Measurements from ENCODE around the gene MSRB3.

MSRB3 gene

DNA sequence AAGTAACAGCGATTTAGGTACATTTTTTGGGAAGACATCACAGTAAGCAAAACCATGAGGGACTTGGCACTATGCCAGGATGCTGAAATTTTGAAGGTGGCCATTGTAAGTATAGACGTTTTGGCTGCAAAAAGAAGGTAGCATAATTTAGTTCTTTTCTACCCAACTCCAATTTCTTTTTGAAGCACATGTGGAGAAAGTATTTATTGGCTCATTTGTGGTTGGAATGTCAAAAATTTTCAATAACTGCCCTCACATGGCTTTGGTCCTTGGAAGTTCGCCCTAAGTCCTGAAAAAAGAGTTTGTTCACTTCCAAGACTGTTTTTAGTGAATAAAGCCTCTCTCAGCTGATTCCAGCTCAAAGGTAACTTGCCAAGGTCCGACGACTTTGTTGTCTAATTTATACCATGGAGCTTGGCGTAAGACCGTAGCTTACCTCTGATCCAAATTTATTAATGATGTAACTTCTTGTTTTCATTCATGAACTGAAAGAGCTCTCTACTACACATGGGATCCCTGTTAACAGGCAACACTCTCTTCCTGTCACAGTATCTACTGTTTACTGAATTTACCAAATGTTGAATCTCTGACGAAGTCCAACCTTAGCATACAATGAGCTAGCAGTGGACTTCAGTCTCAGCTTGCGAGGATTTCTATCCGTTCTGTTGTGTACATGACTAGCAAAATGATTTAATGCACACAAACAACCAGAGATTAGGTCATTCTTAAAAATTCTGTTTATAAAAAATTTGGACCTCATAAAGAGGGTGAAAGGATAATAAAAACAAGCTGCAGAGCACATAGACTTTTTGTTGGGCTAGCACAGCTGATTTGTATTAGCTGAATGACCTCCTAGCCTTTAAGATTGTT is 49.0 kb downstream of the MSRB3 start:
- no peak for DNase-seq

DNA sequence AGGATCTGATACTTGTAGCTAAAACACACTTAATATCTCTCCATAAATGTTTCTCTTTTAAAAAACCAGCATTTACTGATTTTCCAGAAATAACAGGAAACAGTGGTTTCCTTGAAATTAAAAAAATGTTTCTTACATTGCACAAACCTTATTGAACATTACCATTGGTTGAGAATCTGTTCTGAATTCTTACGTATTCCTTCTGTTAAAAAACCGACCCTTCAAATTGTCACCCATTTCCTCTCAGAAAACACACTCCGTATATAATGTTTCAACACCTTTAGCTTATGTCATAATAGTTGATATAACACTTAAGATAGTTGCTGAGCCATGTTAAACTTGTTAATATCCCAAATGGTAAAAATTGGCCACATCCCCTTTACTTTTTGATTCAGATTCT is 51.2 kb downstream of the MSRB3 start:
- no peak for DNase-seq

DNA sequence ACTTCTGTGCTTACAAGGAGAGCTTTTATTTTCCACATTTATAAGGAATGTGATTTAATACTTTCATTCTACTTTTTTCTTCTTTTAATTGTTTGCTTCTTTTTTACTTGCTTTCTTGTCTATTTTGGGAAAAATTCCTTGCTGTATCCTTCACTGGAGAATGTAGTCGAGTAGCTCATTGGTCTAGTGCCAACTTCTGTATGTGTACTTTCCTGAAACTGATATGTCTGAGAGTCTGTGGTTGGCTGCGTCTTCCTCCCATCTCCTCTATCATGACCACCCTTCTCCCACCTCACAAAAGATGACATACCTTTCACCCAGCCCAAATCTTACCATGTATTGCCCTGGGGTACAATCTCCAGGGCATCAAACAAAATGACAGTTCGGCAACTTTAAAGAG is 51.8 kb downstream of the MSRB3 start:
- DNase-seq: no peak

DNA sequence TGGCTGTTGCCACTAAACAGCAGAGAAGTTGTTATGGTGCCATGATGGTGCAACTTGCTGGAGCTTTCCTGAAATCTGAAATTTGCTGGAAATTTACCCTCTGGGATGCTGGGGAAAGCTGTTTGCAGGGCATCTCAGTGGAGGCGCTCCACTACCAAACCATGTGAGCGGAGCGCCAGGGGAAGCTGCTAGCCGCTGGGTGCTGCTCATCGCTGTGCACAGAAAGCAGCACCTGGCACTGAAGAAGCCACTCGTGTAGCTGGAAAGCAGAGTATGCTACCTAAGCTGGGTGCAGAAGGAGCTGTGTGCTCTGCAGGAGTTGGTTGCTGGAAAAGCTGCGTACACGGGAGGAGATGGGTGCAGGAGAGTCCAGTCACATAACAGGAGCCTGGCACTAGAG is 53.0 kb downstream of the MSRB3 start:
- DNase-seq: no peak

DNA sequence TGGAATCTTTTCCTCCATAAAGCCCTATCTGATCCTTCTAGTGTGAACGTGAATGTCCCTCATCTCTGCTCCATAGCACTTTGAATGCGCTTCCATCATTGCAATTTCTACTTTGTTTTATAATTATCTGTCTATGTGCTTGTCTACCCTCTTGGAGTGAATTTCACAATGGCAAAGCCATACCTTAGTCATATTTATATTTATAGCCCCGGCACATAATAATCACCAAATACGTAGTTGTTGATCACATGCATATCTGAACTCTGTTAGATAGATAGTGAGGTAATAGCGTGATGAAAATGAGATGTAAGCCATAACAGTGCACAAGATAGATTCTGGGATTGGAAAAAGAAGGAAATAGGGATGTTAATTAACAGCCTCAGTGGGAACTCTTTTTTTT is 55.2 kb downstream of the MSRB3 start:
- no peak for DNase-seq

DNA sequence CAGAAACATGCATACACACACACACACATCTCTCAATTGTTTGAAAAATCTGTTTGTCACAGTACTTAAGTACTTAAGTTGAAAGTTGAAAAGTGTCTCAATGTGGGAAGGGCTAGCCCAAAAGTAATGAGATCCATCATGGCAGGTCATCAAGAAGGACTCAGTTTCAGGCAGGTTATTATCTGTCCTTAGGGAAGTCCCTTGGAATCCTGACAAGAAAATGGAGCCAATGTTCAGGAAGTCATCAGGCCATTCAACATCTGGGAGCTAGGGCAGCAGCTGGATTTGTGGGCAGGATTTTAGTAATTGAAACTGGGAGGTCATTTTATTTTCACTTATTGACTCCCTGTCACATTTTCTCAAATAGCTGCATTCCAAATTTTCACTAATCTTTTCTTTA is 56.0 kb downstream of the MSRB3 start:
- DNase-seq: no peak

DNA sequence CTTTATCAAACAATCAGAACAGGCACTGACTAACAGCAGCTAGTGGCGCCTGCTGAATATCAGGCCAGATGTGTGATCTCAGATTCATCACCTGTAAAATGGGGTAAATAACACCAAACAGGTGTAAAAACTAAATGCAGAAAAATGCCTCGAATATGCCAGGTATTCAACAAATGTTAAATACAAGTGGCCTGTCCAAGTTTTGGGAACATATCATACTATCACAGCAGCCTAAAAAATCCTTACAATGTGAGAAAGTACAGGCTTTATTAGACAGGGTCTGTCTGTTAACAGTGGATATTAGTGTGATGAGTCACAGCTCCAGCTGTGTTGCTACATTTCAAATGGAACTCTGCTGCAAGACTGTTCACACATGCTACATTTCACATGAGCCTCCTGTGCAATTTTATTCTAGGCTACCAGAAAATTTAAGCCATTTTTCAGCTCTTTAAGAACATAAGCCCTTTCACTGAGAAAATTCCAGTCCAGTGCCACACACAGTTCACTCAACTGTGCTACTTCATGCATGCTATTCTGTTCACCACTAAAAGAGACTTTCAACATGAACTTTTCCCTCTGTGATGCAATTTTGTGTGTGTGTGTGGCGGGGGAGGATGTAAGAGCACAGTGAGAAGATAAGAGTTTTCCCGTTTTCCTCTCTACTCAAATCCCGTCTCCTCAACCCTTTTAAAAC is 56.7 kb downstream of the MSRB3 start:
- no peak for DNase-seq

DNA sequence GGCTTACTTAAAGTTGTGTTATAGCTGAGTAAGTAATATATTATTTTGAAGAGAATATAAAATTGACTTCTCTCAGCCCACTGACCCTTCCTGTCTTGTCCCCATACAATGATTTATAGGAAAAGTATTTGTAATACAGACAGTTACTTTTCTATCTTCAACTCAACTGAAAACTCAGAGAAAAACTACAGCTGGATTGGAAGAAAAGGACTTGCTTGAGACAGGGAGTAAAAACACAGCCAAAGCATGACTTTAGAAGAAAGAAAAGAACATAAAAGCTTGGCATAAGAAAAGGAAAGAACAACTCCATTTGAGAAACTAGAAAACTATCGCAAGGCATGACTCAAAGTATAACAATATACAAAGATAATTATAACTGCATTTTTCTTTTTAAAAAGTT is 57.5 kb downstream of the MSRB3 start:
- no peak for DNase-seq

DNA sequence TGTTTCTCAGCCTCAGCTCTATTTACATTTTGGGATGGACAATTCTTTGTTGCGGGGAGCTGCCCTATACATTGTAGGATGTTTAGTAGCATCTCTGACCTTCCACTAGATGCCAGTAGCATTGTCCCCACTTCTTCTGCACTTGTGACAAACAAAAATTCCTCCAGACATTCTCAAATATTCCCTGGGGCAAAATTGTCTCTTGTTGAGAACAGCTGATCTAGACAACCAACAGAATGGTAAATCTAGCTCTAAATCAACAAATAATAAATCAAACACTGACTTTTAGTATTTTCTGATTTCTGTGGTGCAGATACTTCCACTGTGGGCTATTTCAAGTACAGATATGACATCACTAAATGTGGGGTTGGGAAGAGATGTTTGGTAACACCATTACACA is 60.7 kb downstream of the MSRB3 start:
- no peak for DNase-seq

DNA sequence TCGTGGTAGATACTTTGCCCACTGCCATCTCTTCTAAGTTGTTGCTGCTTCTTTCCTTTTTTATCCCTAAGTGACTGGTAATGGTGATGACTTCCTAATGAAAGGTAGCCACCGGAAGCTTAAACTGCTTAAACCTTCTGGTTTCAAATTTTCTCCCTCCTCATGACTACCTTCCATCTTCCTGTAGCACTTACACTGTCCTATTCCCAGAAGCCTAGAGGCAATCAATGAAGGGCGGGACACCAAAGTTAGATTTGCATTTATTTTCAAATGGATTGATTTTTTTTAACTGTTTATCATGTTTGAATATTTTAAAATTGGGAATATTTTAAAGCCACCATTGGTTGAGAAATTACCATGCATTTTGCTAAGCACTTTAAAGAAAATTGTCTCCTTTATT is 64.7 kb downstream of the MSRB3 start:
- no peak for DNase-seq

DNA sequence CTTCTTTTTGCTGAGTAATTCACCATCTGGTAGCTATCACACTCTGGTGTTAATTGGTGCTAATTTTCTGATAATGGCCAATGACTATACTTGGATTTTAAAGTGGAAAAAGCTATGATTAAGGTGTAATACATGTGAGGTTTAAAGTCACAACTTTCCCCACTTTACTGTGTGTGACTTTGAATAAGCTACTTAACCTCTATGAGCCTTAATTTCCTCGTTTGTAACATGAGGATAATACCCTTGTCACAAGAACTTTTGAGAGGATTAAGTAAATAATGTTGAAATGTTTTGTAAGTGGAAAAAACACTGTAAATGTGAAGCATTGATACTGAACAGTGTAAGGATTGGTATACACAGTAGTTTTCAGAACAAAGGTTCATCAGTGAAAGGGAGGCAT is 65.3 kb downstream of the MSRB3 start:
- DNase-seq: no peak

DNA sequence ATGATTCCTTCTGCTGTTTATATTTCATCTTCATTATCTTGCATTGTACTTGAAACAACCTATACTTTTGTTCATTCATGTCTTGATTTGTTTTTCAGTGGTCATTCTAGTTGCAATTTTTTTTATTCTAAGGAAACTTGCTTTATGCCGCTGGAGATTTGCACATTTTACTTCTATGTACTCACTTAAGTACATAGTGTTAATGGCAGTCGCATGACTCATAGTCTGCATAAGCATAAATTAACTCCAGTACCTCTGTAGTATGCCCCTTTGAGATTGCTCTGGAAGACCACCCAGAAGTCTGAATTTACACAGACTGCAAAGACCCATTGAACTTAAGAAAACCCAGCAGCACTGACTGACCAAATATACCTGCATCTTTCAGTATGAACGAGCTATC is 77.0 kb downstream of the MSRB3 start:
- no peak for DNase-seq

DNA sequence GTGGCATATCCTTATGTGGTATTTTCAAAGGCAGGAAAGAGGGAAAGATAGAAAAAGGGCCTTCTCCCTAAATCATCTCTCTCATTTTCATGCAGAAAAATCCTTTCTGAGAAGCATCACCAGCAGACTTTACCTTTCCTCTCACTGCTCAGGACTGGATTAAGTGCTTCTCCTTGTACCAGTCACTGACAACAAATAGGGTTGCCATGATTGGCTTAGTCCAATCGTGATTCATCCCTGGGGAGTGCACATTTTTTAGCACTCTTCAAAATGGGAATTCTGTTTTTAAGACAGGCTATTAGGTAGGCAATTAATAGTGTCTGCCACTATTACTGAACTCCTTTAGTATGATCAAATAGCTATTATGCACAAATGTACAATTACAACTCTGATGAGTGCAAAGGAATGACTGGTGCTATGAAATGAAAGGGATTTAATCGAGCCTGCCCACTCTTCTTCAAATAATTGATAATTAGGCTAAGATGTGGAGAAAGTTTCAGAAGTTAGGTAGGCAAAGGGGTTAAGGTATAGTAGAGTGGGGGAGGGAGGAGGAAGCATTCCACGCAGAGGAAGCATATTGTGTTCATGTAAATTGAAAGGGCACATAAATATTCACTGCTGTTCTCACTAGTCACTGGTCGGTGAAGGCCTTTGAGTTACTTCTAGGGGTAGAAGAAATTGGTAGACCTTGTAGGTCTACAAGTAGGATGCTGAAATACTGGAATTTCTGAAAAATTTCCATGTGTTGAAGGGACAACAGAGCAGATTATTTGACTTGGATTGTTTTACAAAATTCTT is 84.0 kb downstream of the MSRB3 start:
- no peak for DNase-seq

DNA sequence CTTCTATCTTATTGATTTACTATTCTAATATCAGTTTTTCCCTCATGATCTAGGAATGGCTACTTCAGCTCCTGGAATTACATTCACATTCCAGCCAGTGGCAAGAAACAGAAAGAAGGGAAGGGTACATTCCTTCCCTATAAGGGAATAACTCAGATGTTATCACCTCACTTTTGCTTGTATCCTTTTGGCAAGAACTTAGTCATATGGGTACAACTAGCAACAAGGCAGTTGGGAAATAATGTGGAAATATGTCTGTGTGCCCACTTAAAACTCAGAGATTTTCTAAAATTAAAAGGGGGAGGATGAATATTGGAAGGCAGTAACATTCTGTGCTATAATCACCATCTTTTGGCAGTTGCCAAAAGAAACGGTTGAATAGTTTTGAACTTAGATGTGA is 85.6 kb downstream of the MSRB3 start:
- DNase-seq: no peak

DNA sequence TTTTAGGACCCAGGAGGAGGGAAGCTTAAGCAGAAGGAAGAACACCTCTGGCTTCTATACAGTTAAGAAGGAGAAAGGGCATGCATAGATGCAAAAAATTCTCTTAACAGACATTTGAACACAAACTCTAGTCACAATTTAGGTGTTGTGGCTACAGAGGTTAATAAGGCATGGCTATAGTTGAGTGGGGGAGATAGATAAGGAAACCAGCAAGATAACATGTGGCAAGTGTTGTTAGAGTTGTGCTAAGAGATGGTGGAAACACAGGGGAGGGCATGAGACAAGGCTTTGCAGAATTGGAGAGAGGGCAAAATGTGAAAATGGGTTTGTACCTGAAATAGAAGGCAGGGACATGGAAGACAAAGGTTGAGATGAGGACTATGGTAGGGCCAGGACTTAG is 88.9 kb downstream of the MSRB3 start:
- no peak for DNase-seq

DNA sequence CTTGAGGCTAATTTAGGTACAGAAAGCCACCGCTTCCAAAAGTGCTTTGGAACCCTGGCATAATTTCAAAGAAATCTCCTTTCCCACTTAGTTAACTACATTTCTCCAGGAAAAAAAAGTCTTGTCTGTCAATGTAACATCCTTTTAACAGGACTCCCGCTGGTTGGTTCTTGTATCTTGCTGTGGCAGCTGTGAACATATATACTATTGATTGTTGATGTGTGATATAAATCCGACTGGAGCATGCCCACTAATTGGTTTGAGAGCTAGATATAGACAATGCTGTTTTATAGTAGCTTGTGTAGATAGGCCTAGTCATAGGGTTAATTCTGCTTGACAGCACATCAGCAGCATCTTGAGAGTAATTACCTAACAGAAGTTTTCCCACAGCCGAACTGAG is 89.6 kb downstream of the MSRB3 start:
- DNase-seq: no peak

DNA sequence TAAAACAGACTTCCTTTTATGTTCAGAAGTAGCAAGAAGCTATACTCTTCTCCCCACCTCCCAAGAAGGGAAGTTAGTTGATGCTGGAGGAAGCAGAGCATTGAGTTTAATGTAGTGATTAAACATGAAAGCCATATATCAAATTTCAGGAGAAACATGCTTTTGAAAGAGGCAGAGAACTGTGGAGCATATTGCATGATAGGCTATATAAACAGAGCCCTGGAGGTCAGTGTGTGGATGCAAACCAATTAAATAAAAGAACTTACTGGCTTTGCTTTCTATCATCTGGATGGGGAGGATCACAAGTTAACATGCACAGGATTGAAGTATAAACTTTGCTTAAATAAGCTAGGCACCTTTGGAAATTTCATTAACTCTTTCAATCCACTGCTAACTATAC is 94.1 kb downstream of the MSRB3 start:
- DNase-seq: no peak

DNA sequence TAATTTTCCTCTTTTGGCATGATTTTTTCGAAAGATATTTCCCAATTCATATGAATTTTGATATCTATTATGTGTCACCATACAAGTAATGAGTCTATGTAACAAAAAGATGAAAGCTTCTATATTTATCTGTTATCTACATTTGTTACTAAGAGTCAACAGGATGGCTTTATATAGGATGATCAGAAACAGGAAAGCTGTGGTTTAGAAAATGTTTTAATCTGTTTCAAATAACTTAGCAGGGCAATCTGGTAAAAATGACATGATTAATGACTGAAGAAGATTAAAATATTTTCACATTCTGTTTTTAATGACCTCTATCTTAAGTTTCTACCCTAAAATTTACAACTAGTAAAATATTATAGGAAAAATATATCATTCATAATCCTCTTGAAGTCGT is 105.8 kb downstream of the MSRB3 start:
- no peak for DNase-seq

DNA sequence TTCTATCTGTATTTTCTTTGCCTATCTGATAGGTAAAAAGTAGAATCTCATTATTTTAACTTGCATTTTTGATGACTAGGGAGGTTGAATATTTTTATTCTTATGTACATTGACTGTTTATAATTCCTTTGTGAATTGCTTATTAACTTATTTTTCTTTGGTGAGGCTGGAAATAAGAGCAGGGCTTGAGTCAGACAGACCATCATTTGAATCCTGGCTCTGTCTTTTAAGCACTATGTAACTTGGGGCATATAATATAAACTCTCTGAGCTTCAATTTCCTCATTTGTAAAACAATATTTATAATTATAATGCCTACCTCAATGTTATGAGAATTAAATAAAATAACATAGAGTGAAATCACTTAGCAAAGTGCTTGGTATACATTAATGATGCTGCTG is 108.9 kb downstream of the MSRB3 start:
- no peak for DNase-seq

DNA sequence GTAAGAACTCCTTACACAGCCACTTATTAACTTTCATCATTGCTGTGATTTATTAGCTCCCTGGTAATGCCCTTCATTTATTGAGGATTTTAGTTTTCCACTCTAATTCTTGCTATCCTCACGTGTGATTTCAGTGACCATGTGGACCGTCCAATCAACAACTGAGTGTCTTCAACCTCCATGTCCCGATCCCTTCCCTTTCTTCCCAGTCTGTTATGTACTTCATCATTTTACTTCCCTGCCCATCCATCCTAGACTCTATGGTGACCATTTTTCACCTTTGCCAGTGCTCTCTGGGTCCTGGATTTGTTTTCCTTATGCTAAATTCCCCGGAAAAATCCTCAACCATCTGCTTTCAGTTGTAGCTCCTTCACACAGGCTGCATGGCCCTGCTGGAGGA is 111.0 kb downstream of the MSRB3 start:
- DNase-seq: no peak

DNA sequence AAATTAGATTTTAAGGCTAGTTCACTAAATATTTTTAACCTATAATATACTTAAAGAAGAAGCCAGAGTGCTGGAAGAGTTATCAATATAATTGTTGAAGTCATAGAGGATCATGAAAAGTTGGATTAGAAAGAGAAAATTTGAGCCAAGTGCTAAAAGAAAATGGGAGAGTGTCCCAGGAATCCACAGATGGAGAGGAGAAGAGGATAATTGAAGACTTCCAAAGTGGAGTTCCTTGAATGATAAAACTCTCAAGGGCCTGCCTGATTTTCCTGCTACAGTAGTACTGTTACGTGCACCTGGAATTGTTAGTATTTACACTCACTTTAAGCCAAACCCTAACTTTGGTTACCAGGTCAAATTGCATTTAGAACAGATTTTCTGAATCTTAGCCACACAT is 113.2 kb downstream of the MSRB3 start:
- no peak for DNase-seq

DNA sequence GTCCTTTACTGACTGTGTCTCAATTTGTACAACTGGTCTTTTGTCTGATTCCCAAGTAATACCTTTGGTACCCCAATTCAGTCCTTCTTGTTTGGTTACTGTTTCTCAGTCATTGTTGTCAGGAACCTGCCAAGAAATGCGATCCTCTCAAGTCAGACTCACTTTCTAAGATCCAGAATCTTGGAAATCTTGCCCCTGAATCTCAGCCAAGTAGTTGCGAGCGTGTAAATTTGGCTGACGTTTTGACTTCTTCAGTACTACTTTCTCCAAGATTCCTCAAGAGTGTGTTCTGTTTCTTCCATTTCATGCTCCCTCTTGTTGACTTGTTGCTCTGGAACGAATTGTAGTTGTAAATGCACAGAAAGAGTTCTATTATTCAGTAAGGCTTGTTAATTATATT is 114.0 kb downstream of the MSRB3 start:
- DNase-seq: no peak

DNA sequence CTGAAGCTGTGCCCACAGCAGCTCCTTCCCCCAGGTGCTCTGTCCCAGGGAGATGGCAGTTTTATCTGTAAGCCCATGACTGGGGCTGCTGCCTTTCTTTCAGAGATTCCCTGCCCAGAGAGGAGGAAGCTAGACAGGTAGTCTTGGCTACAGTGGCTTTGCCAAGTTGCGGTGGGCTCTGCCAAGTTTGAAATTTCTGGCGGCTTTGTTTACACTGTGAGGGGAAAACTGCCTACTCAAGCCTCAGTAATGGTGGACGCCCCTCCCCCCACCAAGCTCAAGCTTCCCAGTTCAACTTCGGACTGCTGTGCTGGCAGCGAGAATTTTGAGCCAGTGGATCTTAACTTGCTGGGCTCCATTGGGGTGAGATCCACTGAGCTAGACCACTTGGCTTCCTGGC is 124.7 kb downstream of the MSRB3 start:
- DNase-seq: no peak
